Smooth muscle cell (in vitro differentiated cells): Measurements from ENCODE around the gene ZFYVE21. TPM values are rescaled to one million over a fixed set of nuclear protein-coding genes. Genes with fewer than 3 reads are reported as not detected.

Experiments
- DNase-seq: peaks from one replicate; lab custom pipeline; 2025; ENCODE audit not compliant: unreplicated experiment; lab: John Stamatoyannopoulos, UW
- H2AFZ ChIP-seq: fragments of 200-600 bp; sonication (generic); 2 replicates; pipeline ENCODE4 v1.6.0; 2016; ENCODE audit warnings: antibody characterized with exemption, low read depth, mild to moderate bottlenecking
- H3F3A ChIP-seq: fragments of 200-600 bp; sonication (generic); 2 replicates; pipeline ENCODE4 v1.6.0; 2017; ENCODE audit warnings: antibody characterized with exemption, low read depth
- H3K27ac ChIP-seq: fragments of 200-600 bp; sonication (generic); 2 replicates; pipeline ENCODE4 v1.5.1; 2016; ENCODE audit warnings: low read depth, mild to moderate bottlenecking
- H3K27me3 ChIP-seq: fragments of 200-600 bp; sonication (generic); 2 replicates; pipeline ENCODE4 v1.6.1; 2016; ENCODE audit warnings: low read depth, mild to moderate bottlenecking
- H3K36me3 ChIP-seq: fragments of 200-600 bp; sonication (generic); 2 replicates; pipeline ENCODE4 v1.5.1; 2016; ENCODE audit warnings: low read depth
- H3K4me1 ChIP-seq: fragments of 200-600 bp; sonication (generic); 2 replicates; pipeline ENCODE4 v1.5.1; 2016; ENCODE audit warnings: low read depth
- H3K4me2 ChIP-seq: fragments of 200-600 bp; sonication (generic); 2 replicates; pipeline ENCODE4 v1.6.0; 2016; ENCODE audit warnings: mild to moderate bottlenecking
- H3K4me3 ChIP-seq: fragments of 200-600 bp; sonication (generic); 2 replicates; pipeline ENCODE4 v1.5.1; 2016; ENCODE audit warnings: mild to moderate bottlenecking
- H3K79me2 ChIP-seq: fragments of 200-600 bp; sonication (generic); 2 replicates; pipeline ENCODE4 v1.6.0; 2016; ENCODE audit warnings: low read depth, mild to moderate bottlenecking
- H3K9ac ChIP-seq: fragments of 200-600 bp; sonication (generic); 2 replicates; pipeline ENCODE4 v1.6.0; 2016; ENCODE audit warnings: low read depth
- H3K9me3 ChIP-seq: fragments of 200-600 bp; sonication (generic); replicated peaks from 2 replicates; pipeline ENCODE4 v1.5.1; 2016; ENCODE audit warnings: low read depth
- H4K20me1 ChIP-seq: fragments of 200-600 bp; sonication (generic); 2 replicates; pipeline ENCODE4 v1.6.0; 2016; ENCODE audit warnings: low read depth
- WGBS: methylation state at CpG from one replicate; pipeline ENCODE4 v1.1.7; 2016; ENCODE audit warnings: low lambda C conversion rate; 5-methylcytosine and 5-hydroxymethylcytosine counted together
- polyA plus RNA-seq: library from polyadenylated mRNA; unstranded; fragments of >200 nt; fragmentation: Nextera tagmentation; extraction: Ambion mirVana; gene quantifications from 2 replicates; pipeline ENCODE4 v1.2.1, GENCODE V29; 2016
- total RNA-seq: library from RNA; depleted of rRNA; stranded (reverse); fragments of >200 nt; gene quantifications from 2 replicates; pipeline ENCODE4 v1.2.3, GENCODE V29; 2014
- TF ChIP-seq, protein P1 (sequence below): fragments of 200-600 bp; sonication (generic); IDR thresholded peaks from 2 replicates; pipeline ENCODE4 v1.5.1; 2017; ENCODE audit warnings: borderline replicate concordance, mild to moderate bottlenecking, antibody characterized with exemption; ENCODE audit not compliant: insufficient read depth, poor library complexity, severe bottlenecking

The ZFYVE21 gene
- total and polyA plus RNA-seq, 2 experiments from 2014 or later: 33.9 to 41.5 TPM

DNA sequence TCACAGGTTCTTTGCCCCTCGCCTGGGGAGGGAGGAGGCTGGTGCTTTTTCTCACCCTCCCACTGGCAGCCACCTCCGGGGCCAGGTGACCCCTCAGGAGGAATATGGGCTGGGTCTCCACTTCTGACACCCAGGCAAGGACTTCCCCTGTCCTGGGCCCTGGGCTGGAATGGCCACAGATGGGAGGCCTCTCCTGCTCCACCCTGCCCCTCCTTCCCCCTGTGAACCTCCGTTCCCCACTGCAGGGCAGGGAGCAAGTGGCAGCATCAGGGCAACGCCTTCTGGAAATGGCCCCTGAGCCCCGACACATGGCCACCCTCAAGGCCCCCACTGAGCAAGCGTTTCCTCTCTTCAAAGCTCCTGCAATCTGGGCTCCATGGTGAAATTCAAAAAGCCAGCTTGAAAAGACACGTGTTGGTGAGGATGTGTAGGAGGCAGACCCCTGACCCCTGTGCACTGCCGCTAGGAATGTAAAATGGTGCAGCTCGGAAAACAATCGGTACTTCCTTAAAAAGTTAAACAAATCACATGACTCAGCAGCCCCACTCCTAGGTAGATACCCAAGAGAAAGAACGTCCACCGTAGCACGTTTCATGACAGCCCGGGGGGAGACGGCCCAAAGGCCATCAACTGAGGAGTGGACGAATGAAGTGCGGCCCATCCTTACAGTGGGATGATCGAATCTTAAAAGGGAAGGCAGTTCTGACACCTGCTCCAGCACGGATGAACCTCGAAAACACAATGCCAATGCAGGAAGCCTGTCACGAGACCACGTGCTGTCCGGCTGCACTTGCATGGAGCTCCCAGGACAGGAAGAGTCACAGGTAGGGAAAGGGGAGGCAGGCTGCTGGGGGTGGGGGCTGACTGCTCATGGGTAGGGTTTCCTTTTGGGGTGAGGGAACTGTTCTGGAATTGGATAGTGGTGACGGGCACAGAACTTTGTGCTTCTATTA is 11.9 kb upstream of the ZFYVE21 start:
- H3K27me3 ChIP-seq: no peaks in the 10 kb centered on the region
- no peak overlapping the region for H2AFZ ChIP-seq
- H3K4me2 ChIP-seq: no peak overlapping the region
- H3K9ac ChIP-seq: no peak overlapping the region
- no peaks in the 10 kb centered on the region for H3F3A ChIP-seq
- H3K27ac ChIP-seq: no peak overlapping the region
- DNase-seq: no peak
- TF ChIP-seq, protein P1, sequence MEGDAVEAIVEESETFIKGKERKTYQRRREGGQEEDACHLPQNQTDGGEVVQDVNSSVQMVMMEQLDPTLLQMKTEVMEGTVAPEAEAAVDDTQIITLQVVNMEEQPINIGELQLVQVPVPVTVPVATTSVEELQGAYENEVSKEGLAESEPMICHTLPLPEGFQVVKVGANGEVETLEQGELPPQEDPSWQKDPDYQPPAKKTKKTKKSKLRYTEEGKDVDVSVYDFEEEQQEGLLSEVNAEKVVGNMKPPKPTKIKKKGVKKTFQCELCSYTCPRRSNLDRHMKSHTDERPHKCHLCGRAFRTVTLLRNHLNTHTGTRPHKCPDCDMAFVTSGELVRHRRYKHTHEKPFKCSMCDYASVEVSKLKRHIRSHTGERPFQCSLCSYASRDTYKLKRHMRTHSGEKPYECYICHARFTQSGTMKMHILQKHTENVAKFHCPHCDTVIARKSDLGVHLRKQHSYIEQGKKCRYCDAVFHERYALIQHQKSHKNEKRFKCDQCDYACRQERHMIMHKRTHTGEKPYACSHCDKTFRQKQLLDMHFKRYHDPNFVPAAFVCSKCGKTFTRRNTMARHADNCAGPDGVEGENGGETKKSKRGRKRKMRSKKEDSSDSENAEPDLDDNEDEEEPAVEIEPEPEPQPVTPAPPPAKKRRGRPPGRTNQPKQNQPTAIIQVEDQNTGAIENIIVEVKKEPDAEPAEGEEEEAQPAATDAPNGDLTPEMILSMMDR: no peak
- H3K9me3 ChIP-seq: no peaks in the 10 kb centered on the region
- H3K4me1 ChIP-seq: no peaks in the 10 kb centered on the region
- WGBS: 93% methylated on average over 24 of the region's 24 CpGs
- no peaks in the 10 kb centered on the region for H3K79me2 ChIP-seq
- H4K20me1 ChIP-seq: peaks cover 41% of the 10 kb centered on the region
- no peaks in the 10 kb centered on the region for H3K36me3 ChIP-seq
- H3K4me3 ChIP-seq: no peak overlapping the region

DNA sequence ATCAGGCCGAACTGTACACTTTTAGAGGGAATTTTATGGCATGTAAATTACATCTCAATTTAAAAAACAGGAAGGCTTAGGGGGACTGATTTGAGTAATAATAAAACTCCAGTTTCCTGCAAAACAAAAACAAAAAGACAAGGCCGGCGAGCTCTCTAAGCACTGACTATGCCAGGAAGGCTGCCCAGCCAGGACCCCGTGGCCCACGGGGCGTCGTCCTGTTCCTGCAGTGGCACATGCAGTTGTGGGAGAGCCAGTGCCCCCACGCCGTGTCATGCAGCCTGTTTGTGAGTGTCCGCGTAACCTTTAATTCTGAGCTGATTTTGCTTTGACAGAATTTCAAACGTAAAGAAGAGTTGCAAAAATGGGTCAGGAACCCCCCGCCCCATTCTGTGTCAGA is 10.9 kb upstream of the ZFYVE21 start:
- H3K27ac ChIP-seq: no peak overlapping the region
- WGBS: 96% methylated on average over 13 of the region's 13 CpGs
- no peaks in the 10 kb centered on the region for H3K79me2 ChIP-seq
- peaks cover 31% of the 10 kb centered on the region for H4K20me1 ChIP-seq
- no peak overlapping the region for H2AFZ ChIP-seq
- no peak for DNase-seq
- no peaks in the 10 kb centered on the region for H3F3A ChIP-seq
- TF ChIP-seq, protein P1: no peak
- no peaks in the 10 kb centered on the region for H3K4me1 ChIP-seq
- H3K9me3 ChIP-seq: no peaks in the 10 kb centered on the region
- H3K27me3 ChIP-seq: no peaks in the 10 kb centered on the region
- no peak overlapping the region for H3K4me2 ChIP-seq
- no peaks in the 10 kb centered on the region for H3K36me3 ChIP-seq
- H3K9ac ChIP-seq: no peak overlapping the region
- H3K4me3 ChIP-seq: no peak overlapping the region

DNA sequence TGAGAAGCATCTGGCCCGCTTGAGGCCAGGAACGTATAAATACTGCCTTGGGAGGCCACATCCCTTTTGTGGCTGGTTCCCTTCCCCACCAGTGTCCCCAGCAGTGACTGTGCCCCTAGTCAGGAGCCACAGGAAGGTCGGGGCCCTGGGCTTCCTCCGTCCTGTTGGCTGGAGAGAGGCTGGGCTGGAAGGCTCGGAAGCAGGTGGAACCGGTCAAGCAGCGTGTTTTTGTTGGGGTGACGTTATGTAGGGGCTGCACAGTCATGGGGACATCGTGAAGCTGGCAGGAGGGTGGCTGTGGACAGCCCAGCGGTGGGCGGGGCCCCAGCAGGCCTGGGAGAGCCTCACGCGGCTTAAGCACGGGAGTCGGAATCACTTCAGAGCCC is 10.5 kb upstream of the ZFYVE21 start:
- no peaks in the 10 kb centered on the region for H3K9me3 ChIP-seq
- no peak overlapping the region for H3K9ac ChIP-seq
- no peak overlapping the region for H3K4me3 ChIP-seq
- no peaks in the 10 kb centered on the region for H3K79me2 ChIP-seq
- H4K20me1 ChIP-seq: peaks cover 28% of the 10 kb centered on the region
- H2AFZ ChIP-seq: no peak overlapping the region
- WGBS: 93% methylated on average over 15 of the region's 15 CpGs
- no peaks in the 10 kb centered on the region for H3F3A ChIP-seq
- H3K4me1 ChIP-seq: no peaks in the 10 kb centered on the region
- TF ChIP-seq, protein P1: no peak
- H3K27me3 ChIP-seq: no peaks in the 10 kb centered on the region
- no peak for DNase-seq
- no peak overlapping the region for H3K27ac ChIP-seq
- no peak overlapping the region for H3K4me2 ChIP-seq
- H3K36me3 ChIP-seq: no peaks in the 10 kb centered on the region
